Stimulated activated CD4-positive, alpha-beta T cell treated with anti-CD3 and anti-CD28 coated beads, Interleukin-15, amount 100 ng/mL, for 24 hours (primary cell): ENCODE results near the gene SLC1A2.

ENCODE experiments used
- DNase-seq: peaks from one replicate; pipeline ENCODE4 v3.0.0-alpha.2; 2020

SLC1A2 gene

GRCh38 chr11:35293699-35294098 lies 125.7 kb downstream of the SLC1A2 start:
- DNase-seq: no peak

GRCh38 chr11:35293035-35293434 lies 126.3 kb downstream of the SLC1A2 start:
- DNase-seq: no peak

GRCh38 chr11:35292279-35292678 lies 127.1 kb downstream of the SLC1A2 start:
- no peak for DNase-seq

- DNase-seq: no peak
Measured at GRCh38 chr11:35290876-35291275, 128.5 kb downstream of the SLC1A2 start.

- DNase-seq: no peak
Measured at GRCh38 chr11:35289821-35290220, 129.5 kb downstream of the SLC1A2 start.

GRCh38 chr11:35288817-35289541 lies 130.4 kb downstream of the SLC1A2 start:
- no peak for DNase-seq

GRCh38 chr11:35288309-35288708 lies 131.0 kb downstream of the SLC1A2 start:
- DNase-seq: no peak

GRCh38 chr11:35287344-35287890 lies 131.9 kb downstream of the SLC1A2 start:
- no peak for DNase-seq

GRCh38 chr11:35286126-35286525 lies 133.2 kb downstream of the SLC1A2 start:
- DNase-seq: no peak

GRCh38 chr11:35285471-35285870 lies 133.9 kb downstream of the SLC1A2 start:
- no peak for DNase-seq

- DNase-seq: no peak
Measured at GRCh38 chr11:35282221-35282882, 137.0 kb downstream of the SLC1A2 start.

- DNase-seq: no peak
Measured at GRCh38 chr11:35281169-35281688, 138.1 kb downstream of the SLC1A2 start.

GRCh38 chr11:35280727-35281126 lies 138.6 kb downstream of the SLC1A2 start:
- DNase-seq: no peak

- no peak for DNase-seq
Measured at GRCh38 chr11:35277827-35278226, 141.5 kb downstream of the SLC1A2 start.

GRCh38 chr11:35276396-35277145 lies 142.8 kb downstream of the SLC1A2 start:
- DNase-seq: peak; percentile 27

GRCh38 chr11:35275786-35276170 lies 143.6 kb downstream of the SLC1A2 start:
- DNase-seq: no peak

GRCh38 chr11:35274909-35275785 lies 144.2 kb downstream of the SLC1A2 start:
- no peak for DNase-seq

GRCh38 chr11:35272391-35272902 lies 146.9 kb downstream of the SLC1A2 start:
- DNase-seq: peak; percentile 71

GRCh38 chr11:35271031-35271430 lies 148.3 kb downstream of the SLC1A2 start:
- no peak for DNase-seq

GRCh38 chr11:35270342-35270741 lies 149.0 kb downstream of the SLC1A2 start:
- no peak for DNase-seq

GRCh38 chr11:35267504-35267903 lies 151.9 kb downstream of the SLC1A2 start:
- no peak for DNase-seq
